GM21528 (cell line): Measurements from ENCODE around the gene RCC2.

Experiments used
- ATAC-seq: cut with Tn5 transposase; IDR thresholded peaks from one replicate; pipeline ENCODE4 v1.9.1; 2021; ENCODE audit warnings: mild to moderate bottlenecking, moderate library complexity; ENCODE audit not compliant: unreplicated experiment, low FRiP score

The RCC2 gene

GRCh38 chr1:17381161-17381560, 58.3 kb downstream of the RCC2 start:
- no peak for ATAC-seq

DNA sequence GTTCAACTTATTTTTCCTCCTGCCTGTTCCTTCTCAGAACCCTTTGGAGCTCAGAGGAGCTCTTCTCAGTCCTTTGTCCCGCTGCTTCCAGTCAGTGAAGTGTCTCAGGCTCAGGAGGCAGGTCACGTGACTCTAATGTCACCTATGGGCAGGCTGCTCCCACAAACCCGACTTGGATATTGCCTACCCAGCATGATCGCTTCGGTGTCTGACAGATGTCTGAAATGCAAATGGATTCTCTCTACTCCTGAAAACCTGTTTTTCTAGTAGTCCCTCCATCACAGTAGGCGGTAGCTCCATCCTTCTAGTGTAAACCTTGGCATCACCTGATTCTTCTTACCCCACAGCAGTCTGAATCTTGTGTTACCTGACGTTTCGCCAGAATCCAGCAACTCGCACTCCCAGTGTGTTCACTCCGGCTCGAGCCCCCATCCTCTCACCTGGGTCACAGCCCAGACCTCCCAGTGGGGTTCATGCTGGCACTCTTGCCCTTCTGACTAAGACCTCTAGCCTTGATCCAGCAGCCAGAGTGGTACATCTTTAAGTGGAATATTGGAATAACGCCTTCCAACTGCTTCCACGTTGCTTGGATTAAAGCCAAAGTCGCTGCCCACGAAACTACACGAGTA, 62.0 kb downstream of the RCC2 start:
- no peak for ATAC-seq

- ATAC-seq = no peak
These were observed 63.8 kb downstream of the RCC2 start for GRCh38 chr1:17375651-17376050.

DNA sequence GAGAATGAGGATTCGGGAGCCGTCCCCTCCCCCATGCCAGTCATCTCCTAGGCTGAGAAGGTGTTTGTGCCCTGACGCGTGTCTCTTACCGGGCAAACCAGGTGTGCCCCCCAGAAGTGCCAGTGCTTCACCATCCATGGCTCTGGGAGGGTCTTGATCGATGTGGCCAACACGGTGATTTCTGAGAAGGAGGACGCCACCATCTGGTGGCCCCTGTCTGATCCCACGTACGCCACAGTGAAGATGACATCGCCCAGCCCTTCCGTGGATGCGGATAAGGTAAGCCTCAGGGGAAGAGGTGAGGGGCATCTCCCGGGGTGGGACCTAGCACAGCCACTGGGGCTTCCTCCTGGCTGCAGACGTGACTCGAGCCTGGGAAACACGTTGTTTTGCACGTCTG, 66.5 kb downstream of the RCC2 start:
- no peak for ATAC-seq

GRCh38 chr1:17371896-17372295, 67.6 kb downstream of the RCC2 start, which contains the start of gene PADI6:
PADI6 (plus strand) TSS chr1:17372196; CDS start chr1:17372246, 50 bp downstream.
- ATAC-seq = no peak

DNA sequence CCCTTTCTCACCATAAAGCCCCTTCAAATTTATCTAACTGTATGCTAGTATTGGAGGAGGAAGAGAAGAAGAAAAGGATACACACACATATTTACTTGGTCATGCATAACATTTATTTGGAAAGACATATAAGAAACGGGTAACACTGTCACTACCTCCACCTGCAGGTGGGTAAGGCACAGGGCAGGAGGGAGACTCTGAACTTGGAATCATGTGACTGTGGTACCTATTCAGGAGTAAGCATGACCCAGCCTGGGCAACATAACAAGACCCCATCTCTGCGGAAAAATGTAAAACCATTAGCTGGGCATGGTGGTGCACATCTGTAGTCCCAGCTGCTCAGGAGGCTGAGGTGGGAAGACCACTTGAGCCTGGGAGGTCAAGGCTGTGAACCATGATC, 68.9 kb downstream of the RCC2 start:
- no peak for ATAC-seq

GRCh38 chr1:17369466-17369865, 70.0 kb downstream of the RCC2 start:
- ATAC-seq = no peak

GRCh38 chr1:17365293-17365692, 74.2 kb downstream of the RCC2 start:
- ATAC-seq = no peak

- no peak for ATAC-seq
These were observed 75.7 kb downstream of the RCC2 start for GRCh38 chr1:17363771-17364170.

DNA sequence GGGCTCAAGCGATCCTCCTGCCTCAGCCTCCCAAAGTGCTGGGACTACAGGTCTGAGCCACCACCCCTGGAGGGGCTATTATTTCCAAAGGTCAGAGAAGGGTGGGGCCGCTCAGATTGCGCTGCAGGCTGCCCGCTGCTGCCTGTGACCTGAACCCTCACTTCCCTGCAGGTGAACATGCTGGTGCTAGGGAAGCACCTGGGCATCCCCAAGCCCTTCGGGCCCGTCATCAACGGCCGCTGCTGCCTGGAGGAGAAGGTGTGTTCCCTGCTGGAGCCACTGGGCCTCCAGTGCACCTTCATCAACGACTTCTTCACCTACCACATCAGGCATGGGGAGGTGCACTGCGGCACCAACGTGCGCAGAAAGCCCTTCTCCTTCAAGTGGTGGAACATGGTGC, 76.1 kb downstream of the RCC2 start:
- no peak for ATAC-seq

- ATAC-seq = no peak
These were observed 77.8 kb downstream of the RCC2 start for GRCh38 chr1:17361687-17362086.

GRCh38 chr1:17360272-17360956, 79.1 kb downstream of the RCC2 start:
- ATAC-seq = no peak

- no peak for ATAC-seq
These were observed 79.7 kb downstream of the RCC2 start for GRCh38 chr1:17359808-17360207.

GRCh38 chr1:17359031-17359430, 80.4 kb downstream of the RCC2 start:
- ATAC-seq = no peak

- no peak for ATAC-seq
These were observed 80.9 kb downstream of the RCC2 start for GRCh38 chr1:17358557-17358956.
